Activated T-cell treated with anti-CD3 and anti-CD28 coated beads for 4 hours (primary cell): ENCODE data around the gene PIAS4.

ENCODE experiments used
- DNase-seq: peaks from one replicate; pipeline ENCODE4 v3.0.0-alpha.2; 2020

Gene PIAS4

GRCh38 chr19:4043401-4043800, 35.9 kb downstream of the PIAS4 start:
- DNase-seq: no peak

GRCh38 chr19:4043966-4044715, 36.6 kb downstream of the PIAS4 start:
- DNase-seq: no peak

- DNase-seq: no peak
These were observed 37.5 kb downstream of the PIAS4 start for GRCh38 chr19:4044990-4045465.

GRCh38 chr19:4045597-4046361, 38.2 kb downstream of the PIAS4 start:
- DNase-seq: no peak

- DNase-seq: no peak
These were observed 38.8 kb downstream of the PIAS4 start for GRCh38 chr19:4046362-4046691.

- DNase-seq: no peak
These were observed 39.6 kb downstream of the PIAS4 start for GRCh38 chr19:4046946-4047683.

- DNase-seq: no peak
These were observed 41.9 kb downstream of the PIAS4 start for GRCh38 chr19:4049432-4049831.

- no peak for DNase-seq
These were observed 43.9 kb downstream of the PIAS4 start for GRCh38 chr19:4051175-4052101.

GRCh38 chr19:4052114-4052992, 44.8 kb downstream of the PIAS4 start:
- DNase-seq: no peak

- no peak for DNase-seq
These were observed 45.5 kb downstream of the PIAS4 start for GRCh38 chr19:4052993-4053422.

GRCh38 chr19:4053423-4054324, 46.1 kb downstream of the PIAS4 start:
- DNase-seq: no peak

GRCh38 chr19:4054441-4055208, 47.1 kb downstream of the PIAS4 start:
- DNase-seq: no peak

- DNase-seq: no peak
These were observed 47.6 kb downstream of the PIAS4 start for GRCh38 chr19:4055209-4055552.

GRCh38 chr19:4057931-4058692, 50.6 kb downstream of the PIAS4 start:
- DNase-seq: peak; percentile 59

GRCh38 chr19:4058693-4059452, 51.3 kb downstream of the PIAS4 start:
- no peak for DNase-seq

- no peak for DNase-seq
These were observed 51.9 kb downstream of the PIAS4 start for GRCh38 chr19:4059453-4059871.

- DNase-seq: no peak
These were observed 52.5 kb downstream of the PIAS4 start for GRCh38 chr19:4059891-4060620.
